Motor neuron (in vitro differentiated cells): Measurements from ENCODE around the gene LRCH4. TPM values are rescaled to one million over a fixed set of nuclear protein-coding genes. Genes with fewer than 3 reads are reported as not detected.
"Not testable (repeated sequence)": the region's sequence is repeated elsewhere in the genome, so short reads cannot be mapped to it uniquely, and the experiment has no call there.

Experiments used
- ATAC-seq, 8 experiments: fragments of 200-7000 bp; cut with Tn5 transposase; replicated peaks in 6 of 8; 2 replicates each; pipeline ENCODE4 v1.8.0; 2021; ENCODE audit warnings: mild to moderate bottlenecking in 8 of 8, moderate library complexity in 8 of 8
- H3K27ac ChIP-seq, 2 donors: fragments of 250-450 bp; sonication (Bioruptor Pico); 2 replicates each; pipeline ENCODE4 v1.9.0; 2021; ENCODE audit warnings: antibody characterized with exemption in 2 of 2, mild to moderate bottlenecking in 2 of 2, moderate library complexity in 1 of 2
- H3K4me1 ChIP-seq, 2 donors: fragments of 250-450 bp; sonication (Bioruptor Pico); replicated peaks in 1 of 2; 2 replicates each; pipeline ENCODE4 v1.6.1; 2021; ENCODE audit warnings: antibody characterized with exemption in 2 of 2, mild to moderate bottlenecking in 2 of 2, moderate library complexity in 1 of 2
- H3K4me3 ChIP-seq, 5 donors: fragments of 250-450 bp; sonication (Bioruptor Pico); 2 replicates each; pipeline ENCODE4 v1.9.0; 2021; ENCODE audit warnings: antibody characterized with exemption in 5 of 5, mild to moderate bottlenecking in 5 of 5, moderate library complexity in 4 of 5
- WGBS, 10 experiments: fragments of 450-650 bp; shearing (Covaris generic); methylation state at CpG; one replicate each; pipeline ENCODE4 v1.0.0; 2022; 5-methylcytosine and 5-hydroxymethylcytosine counted together
- in situ Hi-C, 9 experiments: fragments of 400-800 bp; cut with MboI; loops; one replicate each; pipeline ENCODE4 v1.15.0; 2021; ENCODE audit warnings: low sequenced_read_pairs in 9 of 9, low pct_unique_long_range_greater_than_20kb in 2 of 9; ENCODE audit not compliant: unreplicated experiment in 9 of 9
- total RNA-seq, 8 experiments: library from RNA; unstranded; fragments of 300-600 nt; gene quantifications; 2 replicates each; pipeline versions ENCODE4 v1.2.3 to v1.2.4, GENCODE V29; 2022

Gene LRCH4
- total RNA-seq, 8 experiments from 2014 or later = 9.1 to 24.3 (median 18.6) TPM

DNA sequence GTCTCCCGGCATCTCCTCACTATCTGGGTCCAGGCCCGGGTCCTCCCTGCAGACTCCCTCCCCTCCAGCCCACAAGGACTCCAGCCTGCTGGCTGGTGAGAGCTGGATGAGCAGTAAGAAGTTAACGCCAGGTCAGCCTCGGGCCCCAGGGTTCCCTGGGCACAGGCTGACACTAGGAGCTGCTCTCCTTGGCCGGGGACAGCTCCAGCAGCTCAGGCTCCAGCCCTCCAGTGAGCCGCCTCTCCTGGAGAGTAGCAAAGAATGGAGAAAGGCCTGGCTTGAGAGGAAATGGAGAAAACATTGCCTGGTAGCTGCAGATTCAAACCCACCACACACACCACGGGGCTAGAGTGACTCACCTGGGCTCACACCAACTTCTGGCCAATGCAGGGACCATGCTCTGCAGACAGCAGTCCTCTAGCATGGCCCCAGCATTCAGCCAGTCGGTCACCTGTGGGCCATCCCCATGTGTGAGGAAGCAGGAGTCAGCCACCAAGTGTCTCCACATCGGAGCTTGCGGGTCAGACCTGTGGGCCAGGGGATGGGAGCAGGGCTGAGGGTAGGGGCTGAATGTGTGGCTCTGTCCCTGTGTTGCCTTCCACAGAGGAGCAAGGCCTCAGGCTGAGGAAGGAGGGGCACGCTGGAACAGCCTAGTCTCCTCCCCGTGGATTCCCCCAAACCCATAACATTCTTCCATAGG, 18.7 kb downstream of the LRCH4 start:
- ATAC-seq = peak in 2 of 8 experiments; percentile 1 to 3
- Histone ChIP-seq H3K27ac (peak overlapping the region; percentile 30 to 68), H3K4me3 (no peak overlapping the region), H3K4me1 (peaks cover 56 to 58% of the 10 kb centered on the region in 2 donors)
- 60 to 100% (median 69%) methylated on average over 1 to 6 of the region's 12 CpGs; no CpG with 5 or more reads in 5 of the 10 experiments for WGBS, 10 experiments
- in situ Hi-C loops = loop anchor here in 4 of 9 experiments (25.0 kb wide), 1 partner anchor 105 kb away; the partner anchor contains the start of gene SPACDR (in 4 of the 4)

DNA sequence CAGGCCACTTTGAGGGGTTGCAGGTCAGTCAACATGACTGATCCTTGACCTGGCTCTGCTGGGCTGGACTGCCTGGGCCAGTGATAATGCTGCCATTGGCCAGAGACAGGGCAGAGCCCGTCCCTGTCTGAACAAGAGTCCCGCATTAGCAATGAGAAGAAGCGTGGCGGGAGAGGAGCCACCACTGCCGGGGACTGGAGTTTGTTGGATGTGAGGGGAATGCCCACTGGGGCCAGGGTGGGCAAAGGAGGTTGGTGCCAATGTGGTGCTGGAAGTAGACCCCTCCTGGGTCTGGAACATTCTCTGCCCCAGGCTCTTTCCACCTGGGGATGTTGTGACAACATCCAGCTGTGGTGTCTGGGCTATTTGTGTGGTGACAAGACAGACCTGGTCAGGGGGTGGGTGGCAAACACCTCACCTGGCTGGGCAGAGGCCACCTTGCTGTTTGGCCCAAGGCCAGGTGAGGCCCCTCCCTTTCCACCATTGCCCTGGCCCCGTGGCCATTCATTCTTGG, 19.9 kb downstream of the LRCH4 start:
- WGBS, 10 experiments = 40 to 100% (median 80%) methylated on average over 1 to 2 of the region's 6 CpGs; no CpG with 5 or more reads in 7 of the 10 experiments
- no peak for ATAC-seq
- Histone ChIP-seq H3K4me3 (no peak overlapping the region), H3K27ac (no peak overlapping the region), H3K4me1 (peaks cover 45 to 46% of the 10 kb centered on the region in 2 donors)
- in situ Hi-C loops = loop anchor here in 4 of 9 experiments (25.0 kb wide), 1 partner anchor 104 kb away; the partner anchor contains the start of gene SPACDR (in 4 of the 4)

DNA sequence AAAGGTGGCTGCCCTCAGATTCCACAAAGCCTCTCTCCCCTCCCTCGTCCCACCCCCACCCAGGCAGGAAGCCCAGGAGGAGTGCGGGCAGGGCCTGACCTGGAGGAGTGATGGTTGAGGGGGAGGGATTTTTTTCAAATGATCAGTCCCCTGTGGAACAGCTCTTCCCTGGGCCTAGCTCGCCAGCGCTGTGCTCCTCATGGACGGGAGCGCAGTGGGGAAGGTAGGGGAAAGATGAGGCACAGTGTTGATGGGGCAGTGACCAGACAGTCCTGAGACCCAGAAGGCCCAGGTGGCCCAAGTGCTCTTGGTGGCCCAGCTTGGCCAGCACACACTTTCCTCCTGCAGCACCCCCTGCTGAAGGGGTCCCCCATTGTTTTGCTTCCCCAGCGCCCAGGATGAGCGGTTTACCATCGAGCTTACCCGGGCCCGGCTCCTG, 20.8 kb downstream of the LRCH4 start:
- H3K4me1 ChIP-seq = peaks cover 39 to 41% of the 10 kb centered on the region in 2 donors
- in situ Hi-C loops = loop anchor here in 4 of 9 experiments (25.0 kb wide), 1 partner anchor 103 kb away; the partner anchor contains the start of gene SPACDR (in 4 of the 4)
- 80 to 100% (median 92%) methylated on average over 1 to 8 of the region's 11 CpGs; no CpG with 5 or more reads in 6 of the 10 experiments for WGBS, 10 experiments
- H3K4me3 ChIP-seq = no peak overlapping the region
- no peak for ATAC-seq
- H3K27ac ChIP-seq = no peak overlapping the region

DNA sequence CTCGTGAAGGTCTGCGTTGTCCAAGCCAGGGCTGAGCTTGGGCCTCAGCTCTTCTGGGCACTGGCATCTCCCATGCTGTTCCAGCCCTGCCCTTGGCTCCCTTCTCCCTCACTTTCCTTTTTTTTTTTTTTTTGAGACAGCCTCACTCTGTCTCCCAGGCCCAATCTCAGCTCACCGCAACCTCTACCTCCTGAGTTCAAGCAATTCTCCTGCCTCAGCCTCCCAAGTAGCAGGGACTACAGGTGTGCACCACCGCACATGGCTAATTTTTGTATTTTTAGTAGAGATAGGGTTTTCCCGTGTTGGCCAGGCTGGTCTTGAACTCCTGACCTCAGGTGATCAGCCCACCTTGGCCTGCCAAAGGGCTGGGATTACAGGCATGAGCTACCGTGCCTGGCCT, 21.5 kb downstream of the LRCH4 start:
- not testable (repeated sequence) for ATAC-seq, H3K4me3 ChIP-seq, H3K27ac ChIP-seq
- H3K4me1 ChIP-seq = peaks cover 35 to 37% of the 10 kb centered on the region in 2 donors
- WGBS, 10 experiments = 0 to 100% (median 89%) methylated on average over 1 to 4 of the region's 6 CpGs; no CpG with 5 or more reads in 2 of the 10 experiments
- in situ Hi-C loops = loop anchor here in 4 of 9 experiments (25.0 kb wide), 1 partner anchor 102 kb away; the partner anchor contains the start of gene SPACDR (in 4 of the 4)

DNA sequence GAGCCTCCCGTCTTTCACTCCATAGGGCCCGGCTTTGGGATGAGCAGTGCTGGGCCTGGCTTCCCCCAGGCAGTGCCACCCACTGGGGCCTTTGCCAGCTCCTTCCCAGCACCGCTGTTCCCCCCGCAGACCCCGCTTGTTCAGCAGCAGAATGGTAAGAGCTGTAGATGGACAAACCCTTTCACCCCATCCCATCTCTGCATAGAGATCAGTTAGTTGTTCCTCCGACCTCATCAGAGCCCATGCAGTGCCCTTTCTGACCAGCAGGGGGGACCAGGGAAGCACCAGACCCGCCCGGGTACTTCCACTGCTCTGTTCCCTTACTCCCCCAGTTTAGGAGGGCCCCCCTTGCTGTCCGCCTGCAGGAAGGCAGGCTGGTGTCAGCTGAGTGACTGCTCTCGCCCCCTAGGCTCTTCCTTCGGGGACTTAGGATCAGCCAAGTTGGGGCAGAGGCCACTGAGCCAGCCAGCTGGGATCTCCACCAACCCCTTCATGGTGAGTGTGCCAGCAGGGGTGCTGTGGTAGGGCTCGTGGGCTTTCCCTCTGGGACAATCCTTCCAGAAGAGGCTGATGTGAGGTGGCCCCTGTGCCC, 22.0 kb downstream of the LRCH4 start:
- Histone ChIP-seq H3K4me3 (no peak overlapping the region), H3K27ac (no peak overlapping the region), H3K4me1 (peaks cover 30 to 32% of the 10 kb centered on the region in 2 donors)
- ATAC-seq = peak in 6 of 8 experiments; percentile 20 to 72 (median 44)
- WGBS, 10 experiments = 0 to 35% (median 22%) methylated on average over 2 to 7 of the region's 12 CpGs; no CpG with 5 or more reads in 4 of the 10 experiments
- in situ Hi-C loops = loop anchor here in 4 of 9 experiments (25.0 kb wide), 1 partner anchor 102 kb away; the partner anchor contains the start of gene SPACDR (in 4 of the 4)

DNA sequence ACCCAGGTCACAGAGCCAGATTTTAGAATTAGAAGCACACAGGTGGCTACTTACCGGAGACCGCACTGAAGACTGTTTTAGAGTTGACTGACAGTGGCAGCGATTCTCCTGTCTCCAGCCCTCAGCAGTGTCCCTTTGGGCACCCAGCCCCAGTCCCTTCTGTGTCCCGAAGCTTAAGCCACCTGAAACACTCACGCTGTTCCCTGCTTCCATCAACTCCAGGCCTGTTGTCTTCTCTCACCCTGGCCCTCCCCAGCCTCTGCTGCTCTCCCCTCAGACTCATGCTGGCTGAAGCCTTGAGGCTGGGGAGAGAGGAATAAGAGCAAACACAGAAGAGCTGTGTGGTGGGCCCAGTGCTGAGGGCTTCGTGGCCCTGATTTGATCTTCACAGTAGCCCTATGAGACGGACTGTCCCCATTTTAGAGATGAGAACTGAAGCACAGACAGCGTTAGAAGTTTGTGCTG, 22.8 kb downstream of the LRCH4 start:
- Histone ChIP-seq H3K27ac (no peak overlapping the region), H3K4me3 (no peak overlapping the region), H3K4me1 (peaks cover 23 to 24% of the 10 kb centered on the region in 2 donors)
- in situ Hi-C loops = loop anchor here in 4 of 9 experiments (25.0 kb wide), 1 partner anchor 101 kb away; the partner anchor contains the start of gene SPACDR (in 4 of the 4)
- 80 to 100% (median 93%) methylated on average over 1 to 6 of the region's 8 CpGs; no CpG with 5 or more reads in 5 of the 10 experiments for WGBS, 10 experiments
- no peak for ATAC-seq

DNA sequence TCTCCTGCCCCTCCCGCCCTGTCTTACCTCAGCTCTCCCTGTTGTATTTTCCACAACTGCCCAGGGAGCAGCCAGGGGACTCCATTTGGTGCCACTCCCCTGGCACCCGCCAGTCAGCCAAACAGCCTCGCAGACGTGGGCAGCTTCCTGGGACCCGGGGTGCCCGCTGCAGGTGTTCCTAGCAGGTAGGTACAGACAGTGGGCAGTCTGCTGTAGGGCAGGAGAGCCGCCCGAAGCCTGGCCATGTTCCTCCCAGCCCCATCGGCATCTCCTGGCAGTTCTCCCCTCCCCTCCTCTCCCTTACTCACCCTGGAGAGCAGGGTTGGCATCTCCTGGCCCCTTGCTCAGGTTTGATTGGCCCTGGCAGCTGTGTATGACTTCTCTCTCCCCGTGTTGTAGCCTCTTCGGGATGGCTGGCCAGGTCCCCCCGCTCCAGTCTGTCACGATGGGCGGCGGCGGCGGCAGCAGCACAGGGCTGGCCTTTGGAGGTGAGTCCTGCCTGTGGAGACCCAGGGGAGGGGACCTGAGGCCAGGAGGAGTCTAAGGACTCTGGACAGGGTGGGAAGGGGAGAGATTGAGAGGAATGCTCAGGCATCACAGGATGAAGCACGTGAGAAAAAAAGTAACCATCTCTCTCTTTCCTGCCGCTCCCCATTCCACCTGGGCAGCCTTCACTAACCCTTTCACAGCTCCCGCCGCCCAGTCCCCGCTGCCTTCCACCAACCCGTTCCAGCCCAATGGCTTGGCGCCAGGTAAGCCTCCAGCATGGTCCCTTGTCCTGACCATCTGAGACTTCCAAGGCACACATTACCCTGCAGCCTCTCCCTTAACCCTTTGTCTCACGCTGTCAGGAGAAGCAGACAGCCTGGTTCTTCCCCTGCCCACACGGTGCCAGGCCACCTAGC, 23.5 kb downstream of the LRCH4 start:
- 75 to 100% (median 100%) methylated on average over 1 to 9 of the region's 26 CpGs; no CpG with 5 or more reads in 5 of the 10 experiments for WGBS, 10 experiments
- no peak for ATAC-seq
- Histone ChIP-seq H3K4me3 (no peak overlapping the region), H3K27ac (no peak overlapping the region), H3K4me1 (peaks cover 16 to 17% of the 10 kb centered on the region in 2 donors)
- in situ Hi-C loops = loop anchor here in 4 of 9 experiments (25.0 kb wide), 1 partner anchor 100 kb away; the partner anchor contains the start of gene SPACDR (in 4 of the 4)

DNA sequence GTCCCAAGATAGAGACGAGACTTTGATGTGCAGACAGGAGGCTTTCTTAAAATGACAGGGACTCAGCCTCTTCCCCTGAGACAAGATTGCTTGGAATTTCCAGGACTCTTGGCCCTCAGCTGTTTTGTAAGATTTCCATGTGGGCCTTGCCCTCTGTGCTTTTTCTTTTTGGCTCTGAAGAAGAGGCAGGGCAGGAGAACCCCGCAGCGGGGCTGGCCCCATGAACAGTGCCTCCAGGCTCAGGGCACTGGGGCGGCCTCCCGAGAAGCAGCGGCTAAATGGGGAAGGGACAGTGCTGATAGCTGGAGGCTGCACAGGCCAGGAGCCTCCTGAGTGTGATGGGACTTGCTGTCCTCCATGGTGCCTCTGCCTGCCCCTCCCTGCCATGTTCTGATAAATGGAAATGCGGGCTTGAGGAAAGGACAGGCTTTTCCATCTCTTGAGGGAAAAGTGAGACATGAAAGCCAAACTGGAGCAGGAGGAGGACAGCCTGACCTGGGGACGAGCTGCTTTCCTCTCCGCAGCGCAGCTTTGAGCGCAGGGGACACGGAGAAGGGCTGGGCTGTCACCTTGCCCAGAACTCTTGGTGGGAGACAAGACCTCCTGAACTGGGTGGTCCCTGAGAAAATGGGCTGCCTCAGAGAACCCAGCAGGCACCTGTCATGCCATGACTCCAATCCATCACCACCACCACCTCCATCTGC, 24.3 kb downstream of the LRCH4 start:
- Histone ChIP-seq H3K4me1 (peaks cover 8 to 9% of the 10 kb centered on the region in 2 donors), H3K4me3 (no peak overlapping the region), H3K27ac (no peak overlapping the region)
- no peak for ATAC-seq
- in situ Hi-C loops = loop anchor here in 4 of 9 experiments (25.0 kb wide), 1 partner anchor 99 kb away; the partner anchor contains the start of gene SPACDR (in 4 of the 4)
- WGBS, 10 experiments = 60 to 95% (median 94%) methylated on average over 1 to 6 of the region's 12 CpGs; no CpG with 5 or more reads in 4 of the 10 experiments

DNA sequence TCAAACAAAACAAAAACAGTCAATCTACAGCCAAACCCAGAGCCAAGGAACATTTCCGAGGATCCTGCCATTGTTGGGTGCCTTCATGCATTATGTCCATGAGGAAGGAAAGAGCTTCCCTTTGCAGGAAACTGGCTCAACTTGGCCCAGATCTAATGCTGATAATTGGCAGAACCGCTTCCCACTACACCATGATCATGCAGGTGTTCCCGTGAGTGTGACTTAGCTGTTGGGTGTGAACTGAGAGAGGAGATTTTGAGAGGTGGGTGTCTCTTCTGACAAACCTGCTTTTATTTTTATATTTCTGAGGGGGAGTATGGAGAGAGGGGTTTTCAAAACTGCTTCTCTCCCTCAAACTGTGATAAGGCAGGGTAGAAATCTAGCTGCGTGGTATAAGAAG, 26.8 kb downstream of the LRCH4 start:
- ATAC-seq = no peak
- H3K4me1 ChIP-seq = peaks cover 2 to 4% of the 10 kb centered on the region in 2 donors
- no peak overlapping the region for H3K27ac ChIP-seq
- in situ Hi-C loops = loop anchor here in 5 of 9 experiments (10.0 to 25.0 kb wide), 2 partner anchors 84 to 97 kb away; partner anchors contain the start of genes SPACDR (in 4 of the 5) and TSC22D4 (in 1 of the 5)
- no peak overlapping the region for H3K4me3 ChIP-seq
- 83 to 100% (median 99%) methylated on average over 1 to 4 of the region's 4 CpGs; no CpG with 5 or more reads in 4 of the 10 experiments for WGBS, 10 experiments

DNA sequence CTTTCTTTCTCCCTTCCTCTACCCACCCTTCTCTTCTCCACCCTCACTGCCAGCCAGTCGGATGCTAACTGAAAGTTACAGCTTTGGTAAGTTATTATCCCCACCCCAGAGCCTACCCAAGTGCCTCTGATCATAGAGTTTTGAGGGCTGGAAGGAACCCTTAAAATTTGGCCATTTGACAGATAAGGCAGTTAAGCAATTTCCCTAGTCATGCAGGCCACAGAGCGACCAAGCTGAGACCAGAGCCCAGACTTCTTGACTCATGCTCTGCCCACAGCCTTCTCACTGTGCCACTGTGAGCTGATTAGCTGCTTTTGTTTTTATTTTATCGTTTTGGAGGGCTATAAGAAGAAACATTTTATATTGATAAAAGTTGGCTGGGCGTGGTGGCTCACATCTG, 29.4 kb downstream of the LRCH4 start:
- Histone ChIP-seq H3K4me1 (peaks cover 2 to 4% of the 10 kb centered on the region in 2 donors), H3K27ac (no peak overlapping the region), H3K4me3 (no peak overlapping the region)
- 34 to 87% (median 60%) methylated on average over 1 to 4 of the region's 4 CpGs; no CpG with 5 or more reads in 5 of the 10 experiments for WGBS, 10 experiments
- in situ Hi-C loops = loop anchor here in 5 of 9 experiments (10.0 to 25.0 kb wide), 2 partner anchors 82 to 94 kb away; partner anchors contain the start of genes SPACDR (in 4 of the 5) and TSC22D4 (in 1 of the 5)
- ATAC-seq = no peak

DNA sequence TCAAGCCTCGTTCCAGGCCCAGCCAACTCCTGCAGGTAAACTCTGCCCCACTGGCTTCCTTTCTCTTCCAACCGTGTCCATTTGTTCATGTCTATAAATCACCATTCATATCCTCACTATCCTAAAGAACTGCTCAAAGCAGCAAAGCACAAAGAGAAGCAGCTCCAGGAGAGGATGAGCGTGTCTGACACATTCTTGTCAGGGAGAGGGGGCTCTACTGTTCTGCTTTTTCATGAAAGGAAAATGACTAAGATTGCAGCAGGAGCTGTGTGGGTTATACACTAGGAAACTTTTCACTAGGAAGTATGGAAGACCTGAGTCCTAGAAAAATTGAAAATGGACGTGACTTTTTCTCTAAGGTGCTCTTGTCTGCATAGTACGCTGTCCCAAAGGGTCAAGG, 30.2 kb downstream of the LRCH4 start:
- ATAC-seq = no peak
- in situ Hi-C loops = loop anchor here in 5 of 9 experiments (10.0 to 25.0 kb wide), 2 partner anchors 81 to 93 kb away; partner anchors contain the start of genes SPACDR (in 4 of the 5) and TSC22D4 (in 1 of the 5)

More for the DNA sequence above, 30.2 kb downstream of the LRCH4 start:
- no peak overlapping the region for H3K4me3 ChIP-seq
- WGBS, 10 experiments = 56 to 100% (median 90%) methylated on average over 1 to 5 of the region's 5 CpGs; no CpG with 5 or more reads in 1 of the 10 experiments
- H3K27ac ChIP-seq = no peak overlapping the region
- H3K4me1 ChIP-seq = peaks cover 2 to 4% of the 10 kb centered on the region in 2 donors
